HPDE6-E6E7 (cell line): ENCODE results near the gene TCEAL9.
A peak's percentile ranks its signal among the peaks of the same experiment; 100 is the strongest.
"Not testable (repeated sequence)": the region's sequence is repeated elsewhere in the genome, so short reads cannot be mapped to it uniquely, and the experiment has no call there.

Experiments
- DNase-seq: peaks from one replicate; pipeline ENCODE4 v3.0.0; 2011; ENCODE audit warnings: missing footprints; ENCODE audit errors: extremely low spot score

The TCEAL9 gene

DNA sequence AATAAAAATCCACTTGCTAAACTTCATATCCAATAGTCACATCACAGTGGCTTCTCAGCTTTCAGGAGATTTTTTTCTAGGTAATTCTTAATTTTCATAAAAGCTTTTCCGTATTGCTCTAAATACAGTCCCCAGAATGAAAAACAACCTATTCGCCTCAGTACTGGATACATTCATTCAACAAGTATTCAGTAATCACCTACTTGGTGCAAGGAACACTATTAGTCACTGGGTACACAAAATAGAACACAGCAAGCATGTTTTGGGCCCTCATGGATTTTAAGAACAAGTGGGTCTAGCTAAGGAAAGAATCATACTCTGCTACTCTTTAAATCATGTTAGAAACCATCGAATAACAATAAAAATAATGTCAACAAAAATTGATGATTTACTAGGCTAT, 17.3 kb downstream of the TCEAL9 start:
- DNase-seq, result no peak

DNA sequence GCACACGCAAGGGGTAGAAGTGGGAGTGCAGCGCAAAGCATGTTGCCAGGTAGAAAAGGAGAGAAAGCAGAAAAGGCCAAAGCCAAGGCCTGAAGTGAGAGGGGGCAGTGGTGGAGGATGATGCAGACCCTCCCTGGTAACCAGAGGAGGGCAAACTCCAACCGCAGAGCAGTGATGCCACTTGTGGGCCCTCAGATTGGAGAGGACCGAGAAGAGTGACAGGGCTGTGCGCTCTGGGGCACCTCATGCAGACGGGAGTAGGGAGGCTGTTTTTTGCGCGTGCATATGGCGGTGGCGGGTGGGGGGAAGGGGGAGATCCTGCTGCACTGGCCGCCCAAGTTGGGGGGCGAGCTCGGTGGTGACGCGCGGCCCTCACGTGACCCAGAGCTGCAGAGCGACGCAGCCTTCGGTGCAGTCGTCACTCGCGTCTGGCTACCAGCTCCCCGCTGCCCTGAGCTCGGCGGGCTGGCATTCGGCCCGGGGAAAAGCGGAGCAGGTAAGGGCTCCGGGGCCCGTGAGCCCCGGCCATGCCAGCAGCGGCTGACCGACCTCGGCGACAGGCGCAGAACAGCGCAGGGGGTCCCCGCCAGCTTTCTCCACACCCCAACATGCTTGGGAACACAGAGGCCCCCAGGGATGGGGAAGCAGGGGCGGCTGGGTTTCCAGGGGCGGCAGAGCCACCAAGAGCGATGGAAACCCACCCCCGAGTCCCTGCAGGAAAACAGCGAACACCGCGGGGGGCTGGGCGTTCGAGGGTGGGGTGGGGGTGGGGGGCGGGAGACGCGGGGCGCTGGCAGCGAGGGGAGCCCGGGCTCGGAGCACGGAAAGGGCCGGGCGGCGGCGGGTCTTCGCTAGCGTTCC, 20.0 kb downstream of the TCEAL9 start, which contains the start of gene BEX3:
TSS of gene BEX3 (plus strand) at position 421 of the 861 bp plus-strand sequence. CDS start 984 bp downstream, outside the sequence.
- DNase-seq, result no peak

DNA sequence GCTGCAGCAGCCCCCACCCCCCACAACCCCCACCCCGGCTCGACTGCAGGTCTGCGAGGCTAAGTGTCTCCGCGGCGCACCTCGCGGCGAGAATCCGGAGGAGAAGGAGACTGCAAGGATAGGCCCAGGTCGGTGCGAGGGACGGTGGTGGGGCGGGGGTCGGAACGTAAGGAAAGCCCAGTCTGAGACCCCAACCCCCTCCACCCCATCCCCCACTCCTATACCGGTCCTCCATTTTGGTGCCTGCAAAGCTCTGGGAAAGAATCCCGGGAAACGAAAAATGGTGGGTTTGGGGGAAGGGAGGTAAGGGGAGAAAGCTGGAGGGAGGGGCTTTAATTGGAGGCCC, 20.6 kb downstream of the TCEAL9 start:
- no peak for DNase-seq

DNA sequence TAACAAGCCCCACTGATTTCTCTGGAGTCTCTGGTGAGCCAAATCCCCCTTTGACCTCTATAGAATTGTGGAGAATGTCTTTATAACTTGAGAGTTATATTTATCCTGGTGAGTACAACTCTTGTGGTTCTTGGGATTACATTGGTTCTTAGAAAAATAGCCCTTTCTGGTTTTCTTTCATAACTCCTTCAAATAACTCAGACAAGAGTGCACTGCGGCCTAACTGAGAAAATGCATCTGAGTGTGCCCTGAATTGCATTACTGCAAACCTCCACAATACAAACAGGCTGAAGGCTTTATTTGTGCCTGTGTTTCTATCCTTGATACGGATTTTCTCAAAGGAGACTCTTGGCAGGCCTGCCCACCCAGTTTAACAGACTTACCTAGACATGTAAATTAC, 22.7 kb downstream of the TCEAL9 start:
- no peak for DNase-seq

DNA sequence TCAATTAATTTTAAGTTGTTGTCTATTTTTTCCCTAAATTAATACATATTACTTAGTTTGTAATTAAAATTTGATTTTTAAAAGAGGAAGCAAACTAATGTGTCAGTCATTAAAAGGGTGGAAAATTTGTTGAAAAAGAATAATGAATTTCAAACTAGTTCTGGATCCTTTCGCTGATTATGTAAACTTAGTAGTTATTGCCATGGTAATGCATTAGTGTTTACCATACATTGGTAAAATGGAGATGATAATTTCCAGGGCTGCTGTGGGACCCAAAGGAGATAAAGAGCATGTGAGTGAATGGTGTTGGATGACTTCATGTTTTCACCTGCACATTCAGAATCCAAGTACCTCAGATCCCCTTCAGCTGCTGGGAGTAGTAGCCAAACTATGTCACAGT, 26.6 kb downstream of the TCEAL9 start:
- no peak for DNase-seq

DNA sequence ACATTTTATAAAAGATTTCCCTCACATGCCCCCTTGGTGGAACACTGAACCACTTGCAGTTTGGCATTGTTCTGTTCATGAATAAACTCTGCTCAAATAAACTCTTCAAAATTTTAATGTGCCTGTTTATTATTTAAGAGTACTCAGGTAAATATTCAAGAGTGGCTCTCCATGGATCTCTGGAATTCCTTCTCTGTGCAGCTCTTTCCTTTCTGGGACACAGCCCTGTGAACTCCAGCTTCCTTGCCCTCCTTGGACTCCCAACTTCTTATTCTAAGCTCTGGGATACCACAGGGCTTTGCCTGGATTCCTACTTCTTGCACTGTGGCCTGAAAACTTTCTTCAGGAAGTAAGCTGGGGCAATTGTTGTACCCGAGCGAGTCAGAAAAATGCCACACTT, 28.4 kb downstream of the TCEAL9 start:
- DNase-seq, result no peak

DNA sequence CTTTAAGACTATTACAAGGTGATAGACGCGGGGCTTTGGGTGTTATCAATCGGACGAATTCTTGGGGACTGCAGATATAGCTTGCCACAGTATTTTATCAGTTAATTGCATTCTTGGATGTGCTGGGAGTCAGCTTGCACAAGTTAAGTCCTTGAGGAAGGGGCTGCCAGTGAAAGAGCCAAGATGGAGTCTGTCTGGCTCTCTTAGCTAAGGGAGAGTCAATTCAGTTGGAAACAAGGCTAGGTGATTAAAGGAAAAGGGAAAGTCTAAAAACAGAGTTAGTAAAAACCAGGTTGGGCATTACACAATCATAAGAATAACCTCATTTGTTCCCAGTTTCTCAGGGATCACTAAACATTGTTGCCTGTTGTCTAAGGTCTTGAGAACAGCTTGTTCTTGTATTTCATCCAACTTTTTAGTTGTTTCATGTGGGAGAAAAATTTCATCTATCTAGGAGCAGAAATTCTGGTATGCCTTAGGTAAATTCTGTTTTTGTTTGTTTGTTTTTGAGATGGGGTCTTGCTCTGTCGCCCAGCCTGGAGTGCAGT, 29.1 kb downstream of the TCEAL9 start:
- DNase-seq, result not testable (repeated sequence)

DNA sequence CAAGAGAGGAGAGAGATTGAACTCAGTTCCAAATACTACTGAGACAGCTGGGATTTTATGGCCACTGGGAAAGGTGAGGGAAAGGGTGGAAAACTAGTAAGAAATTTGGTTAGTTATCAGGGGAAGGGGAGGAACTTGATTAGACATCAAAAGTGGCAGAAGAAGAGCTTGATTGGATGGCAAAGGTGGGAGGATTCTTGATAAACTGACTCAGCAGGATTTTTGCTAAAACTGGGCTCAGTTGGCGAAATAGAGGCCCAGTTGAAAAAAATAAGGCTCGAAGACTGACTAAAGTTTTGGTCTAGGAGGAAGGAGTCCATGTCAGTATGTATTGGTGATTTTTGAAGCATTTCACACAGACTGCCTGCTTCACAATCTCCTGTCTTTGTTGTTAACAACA, 30.0 kb downstream of the TCEAL9 start:
- no peak for DNase-seq

DNA sequence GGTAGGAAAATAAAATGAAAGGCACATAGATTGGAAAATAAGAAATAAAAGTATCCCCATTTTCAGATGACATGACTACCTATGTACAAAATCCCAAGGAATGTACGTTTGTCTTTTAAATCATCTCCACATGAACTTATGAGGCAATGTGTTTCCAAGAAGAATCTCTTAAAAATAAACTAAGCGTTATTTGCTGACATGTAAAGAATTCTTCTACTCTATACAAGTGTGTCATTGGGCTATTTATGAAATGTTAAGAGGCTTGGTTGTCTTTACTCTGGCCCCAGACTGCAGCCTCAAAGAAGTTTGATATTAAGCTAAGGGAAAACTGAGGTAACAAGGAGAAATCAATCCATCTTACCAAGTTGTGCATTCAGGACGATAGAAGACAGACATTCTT, 37.2 kb downstream of the TCEAL9 start:
- DNase-seq, result no peak

DNA sequence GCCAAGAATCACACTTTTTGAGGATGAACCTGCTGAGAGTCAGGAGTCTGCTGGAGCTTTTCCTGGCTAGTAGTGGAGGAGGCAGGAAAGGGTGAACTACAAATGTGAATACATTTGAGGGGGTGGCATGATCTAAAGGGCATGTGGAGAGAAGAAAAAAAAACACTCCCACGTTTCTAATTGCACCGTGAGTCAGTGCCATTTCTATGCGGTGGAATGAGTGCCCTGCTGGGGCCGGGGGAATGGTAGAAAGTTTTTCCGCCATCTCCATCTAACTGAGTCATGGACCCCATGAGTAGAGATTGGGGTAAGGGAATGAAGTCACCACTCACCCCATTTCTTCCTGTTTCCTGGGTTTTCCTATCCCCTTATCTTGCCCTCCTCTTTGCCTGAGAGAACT, 39.9 kb downstream of the TCEAL9 start:
- no peak for DNase-seq

DNA sequence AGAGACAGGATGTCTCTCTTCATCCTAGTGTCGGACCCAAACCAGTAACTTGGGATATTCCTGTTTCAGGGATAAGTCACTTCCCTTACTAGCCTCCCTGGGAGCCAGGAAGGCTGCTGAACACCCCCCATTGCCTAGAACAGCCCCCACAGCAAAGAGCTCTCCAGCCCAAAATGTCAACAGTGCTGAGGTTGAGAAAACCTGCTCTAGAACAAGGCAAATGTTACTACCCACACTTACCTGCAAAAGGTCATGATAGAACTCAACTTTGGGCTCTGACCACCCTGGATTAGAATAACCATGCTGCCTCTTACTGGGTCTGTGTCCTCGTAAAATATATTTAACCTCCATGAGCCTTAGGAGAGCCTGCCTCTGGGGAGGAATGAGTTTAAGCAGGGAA, 40.4 kb downstream of the TCEAL9 start:
- no peak for DNase-seq

DNA sequence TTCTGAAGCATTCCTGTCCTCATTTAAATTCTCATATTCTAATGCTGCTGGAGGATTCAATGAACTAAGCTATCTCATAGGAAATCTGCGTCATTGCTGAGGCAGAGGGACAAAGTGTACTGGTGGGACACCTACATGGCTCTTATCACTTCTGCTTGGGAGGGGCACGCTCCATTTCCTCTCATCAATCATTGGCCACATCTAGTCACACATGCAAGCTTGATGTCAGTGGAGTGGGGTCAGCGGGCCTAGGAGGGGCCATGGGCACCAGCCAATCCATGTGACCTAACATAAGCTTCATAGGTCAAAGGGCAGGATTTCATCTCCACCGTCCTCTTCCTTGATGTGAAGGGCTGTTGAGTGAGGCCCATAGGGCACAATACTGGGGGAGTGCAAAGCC, 41.4 kb downstream of the TCEAL9 start:
- DNase-seq, result no peak

DNA sequence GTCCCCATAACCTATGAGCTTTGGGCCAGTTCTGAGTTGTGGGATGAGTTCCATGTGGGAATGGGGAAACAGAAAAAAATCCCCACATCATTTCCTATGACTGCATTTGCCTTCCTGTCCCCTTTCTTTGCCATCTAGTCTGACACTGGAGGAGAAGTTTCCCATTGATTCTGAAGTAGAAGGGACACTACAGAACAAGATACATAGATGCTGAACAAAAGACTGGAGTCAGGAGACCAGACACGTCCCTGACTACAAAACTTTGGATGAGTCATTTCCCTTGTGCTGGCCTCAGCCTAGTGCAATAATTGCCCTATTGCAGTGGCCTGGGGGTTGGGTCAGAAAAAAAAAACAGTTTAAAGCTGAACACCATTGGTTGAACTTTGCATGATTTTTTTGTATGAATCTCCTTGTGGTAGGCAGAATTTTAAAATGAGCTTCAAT, 42.1 kb downstream of the TCEAL9 start:
- DNase-seq, result no peak

DNA sequence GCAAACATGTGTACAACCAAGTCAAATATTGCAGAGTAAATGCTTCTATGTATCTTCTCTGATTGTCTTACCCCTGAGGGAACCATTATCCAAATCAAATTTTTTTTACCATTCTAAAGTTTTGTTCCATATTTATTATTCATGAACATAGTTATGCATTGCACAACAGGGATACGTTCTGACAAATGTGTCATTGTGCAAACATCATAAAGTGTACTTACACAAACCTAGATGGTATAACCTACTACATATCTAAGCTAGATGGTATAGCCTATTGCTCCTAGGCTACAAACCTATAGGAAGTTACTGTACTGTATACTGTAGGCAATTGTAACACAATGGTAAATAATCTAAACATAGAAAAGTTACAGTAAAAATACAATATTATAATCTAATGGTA, 43.4 kb downstream of the TCEAL9 start:
- no peak for DNase-seq

DNA sequence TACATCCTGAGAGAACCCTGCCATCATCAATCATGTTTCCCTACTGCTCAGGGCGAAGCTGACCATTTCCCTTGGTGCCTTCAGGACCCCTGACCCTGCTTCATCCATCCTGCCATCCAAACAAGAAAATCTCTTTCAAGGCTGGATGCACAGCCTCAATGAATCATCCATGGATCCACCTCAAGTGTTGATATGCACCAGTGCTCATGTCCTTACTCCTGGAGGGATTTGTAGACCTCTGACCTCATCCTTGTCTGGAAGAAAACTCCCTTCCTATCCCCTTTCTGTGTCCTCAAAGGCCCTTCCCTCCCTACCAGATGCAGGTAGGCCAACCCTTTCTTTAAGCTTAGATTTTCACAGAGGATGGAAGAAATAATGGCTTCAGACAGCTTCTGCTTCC, 44.6 kb downstream of the TCEAL9 start:
- no peak for DNase-seq

DNA sequence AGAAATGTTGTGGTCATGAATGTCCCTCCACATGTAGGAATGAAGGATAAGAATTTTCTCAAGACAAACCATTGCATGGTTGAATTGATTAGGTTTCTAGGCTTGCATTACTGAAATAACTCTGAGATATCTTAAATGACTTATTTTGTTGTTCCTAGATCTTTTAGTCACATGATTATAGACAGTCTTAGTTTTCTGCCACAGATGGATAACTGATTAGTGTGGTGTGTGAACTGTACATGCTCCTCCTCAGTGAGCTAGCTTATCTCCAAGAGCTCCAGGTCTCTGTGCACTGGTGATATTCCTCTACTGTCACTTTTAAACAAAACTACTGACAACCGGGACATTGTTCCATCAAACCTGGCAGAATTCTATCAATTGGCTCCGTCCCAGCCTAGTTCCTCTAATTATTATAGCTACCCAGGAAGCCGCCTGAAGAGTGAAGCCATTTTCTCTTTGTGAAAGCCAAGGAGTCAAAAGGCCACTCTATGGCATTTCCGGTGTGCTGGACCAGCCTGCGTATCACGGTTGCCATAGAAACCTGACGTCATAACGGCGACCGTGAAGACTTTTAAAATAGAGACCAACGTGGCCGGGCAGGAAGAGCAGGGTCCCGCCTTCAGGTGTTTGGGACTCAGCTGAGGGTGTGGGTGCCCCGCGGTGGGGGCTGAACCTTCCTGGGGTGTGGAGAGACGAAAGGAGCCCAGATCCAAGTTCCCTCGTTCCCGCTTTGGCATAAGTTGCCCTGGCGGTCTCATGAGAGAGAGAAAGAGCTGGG, 48.1 kb downstream of the TCEAL9 start:
- peak; percentile 14 for DNase-seq

DNA sequence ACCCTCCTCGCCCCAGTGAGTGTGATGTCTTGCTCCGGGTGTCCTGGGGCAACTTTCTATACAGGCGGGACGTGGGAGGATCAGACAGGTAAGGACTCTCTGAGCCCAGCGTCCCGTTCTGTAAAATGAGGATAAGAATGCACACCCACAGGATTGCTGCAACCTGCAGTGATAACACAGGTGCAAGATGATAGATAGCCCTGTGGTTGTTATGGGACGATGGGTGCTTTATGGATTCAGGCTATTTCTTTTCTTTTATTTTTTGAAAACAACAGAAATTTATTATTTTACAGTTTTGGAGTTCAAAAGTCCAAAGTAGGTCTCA, 48.7 kb downstream of the TCEAL9 start:
- no peak for DNase-seq

DNA sequence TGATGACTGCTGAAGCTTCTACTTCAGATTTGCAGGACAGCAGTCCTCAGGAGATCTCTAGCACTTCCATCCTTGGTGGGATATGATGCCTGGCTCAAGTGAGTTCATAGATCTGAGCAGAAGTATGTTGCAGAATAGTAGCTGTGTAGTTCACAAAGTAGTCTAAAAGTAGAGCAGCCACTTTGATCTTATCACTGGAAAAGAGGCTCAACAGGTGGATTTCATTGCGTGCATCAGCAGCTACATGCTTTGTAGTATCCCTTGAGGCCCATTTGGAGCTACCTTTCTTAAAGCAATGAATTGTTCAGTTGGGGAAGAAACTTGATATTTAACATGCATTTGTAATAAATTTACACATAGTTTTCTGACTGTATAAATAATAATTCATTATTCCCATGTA, 50.0 kb downstream of the TCEAL9 start:
- no peak for DNase-seq

DNA sequence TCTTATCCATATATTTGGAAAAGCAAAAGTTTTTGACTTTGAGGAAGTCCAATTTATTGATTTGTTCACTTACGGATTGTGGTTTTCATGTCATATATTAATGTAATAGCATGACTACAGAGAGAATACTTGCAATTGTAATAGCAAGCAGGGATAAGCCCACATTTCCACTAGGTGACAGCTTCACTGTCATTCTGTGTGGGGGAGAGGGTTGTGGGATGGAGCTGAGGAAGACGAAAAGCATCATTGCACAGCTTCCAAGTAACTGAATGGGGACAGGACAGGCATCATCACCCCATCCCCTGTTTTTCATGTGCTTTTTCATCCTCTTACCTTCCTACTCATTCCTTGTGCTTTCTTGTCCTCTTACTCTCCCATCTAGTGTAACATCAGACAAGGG, 51.5 kb downstream of the TCEAL9 start:
- DNase-seq, result no peak
